ENCODE results near the gene SLC4A1AP. TPM values are rescaled to one million over a fixed set of nuclear protein-coding genes. Genes with fewer than 3 reads are reported as not detected.

Gene SLC4A1AP
- total and polyA plus RNA-seq, 2 of the 13 experiments (the other 11 are each of a cell fraction or from before 2014, with no cell fraction given), result 15.3 to 44.6 TPM

DNA sequence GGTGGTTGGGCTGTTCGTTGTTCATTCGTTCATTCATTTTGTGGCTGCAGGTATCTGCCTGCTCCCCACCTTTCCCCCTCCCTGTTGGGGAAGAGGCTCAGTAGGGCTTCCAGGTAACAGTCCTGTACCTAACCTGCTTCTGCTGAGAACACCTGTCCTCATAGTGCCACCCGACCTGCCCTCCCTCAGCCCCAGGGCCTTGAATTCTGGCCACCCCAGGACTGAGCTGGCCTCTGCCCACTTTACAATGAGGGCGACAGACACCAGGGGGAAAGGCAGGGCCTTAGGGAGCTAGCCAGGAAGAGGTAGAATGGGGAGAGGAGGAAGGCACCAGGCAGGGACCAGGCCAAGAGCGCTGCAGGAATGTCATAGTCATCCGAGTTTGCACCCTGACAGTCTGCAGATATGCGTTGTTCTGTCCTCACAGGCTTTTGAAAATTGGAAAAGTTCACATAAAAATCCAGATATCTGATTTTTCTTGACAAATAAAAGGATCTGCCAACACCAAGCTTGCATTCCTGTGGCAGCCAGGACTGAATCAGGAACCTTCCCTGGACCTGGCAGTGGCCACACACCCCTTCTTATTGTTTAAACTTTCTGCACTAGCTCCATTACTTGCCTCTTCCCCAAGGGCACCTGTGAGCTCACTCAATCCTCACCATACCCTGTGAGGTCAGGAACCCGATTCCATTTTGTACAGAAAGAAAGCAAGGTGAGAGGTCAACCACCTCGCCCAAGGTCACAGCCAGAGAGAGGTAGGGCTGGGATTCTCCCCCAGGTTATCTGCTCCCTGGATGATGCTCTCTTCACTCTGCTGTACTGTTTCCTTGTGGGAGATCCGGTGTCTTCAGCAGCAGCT lies 72.6 kb downstream of the SLC4A1AP start (continued):
- TF ChIP-seq, protein P1, sequence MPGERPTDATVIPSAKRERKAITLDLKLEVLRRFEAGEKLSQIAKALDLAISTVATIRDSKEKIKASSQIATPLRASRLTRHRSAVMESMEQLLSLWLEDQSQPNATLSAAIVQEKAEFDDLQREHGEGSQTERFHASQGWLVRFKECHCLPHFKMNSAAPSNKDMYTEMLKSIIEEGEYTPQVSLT (CRISPR knock-in tag; IDR thresholded peaks at IDR 0.05; ENCODE audit: borderline replicate concordance, low read depth), result no peak
- TF ChIP-seq, protein P2, sequence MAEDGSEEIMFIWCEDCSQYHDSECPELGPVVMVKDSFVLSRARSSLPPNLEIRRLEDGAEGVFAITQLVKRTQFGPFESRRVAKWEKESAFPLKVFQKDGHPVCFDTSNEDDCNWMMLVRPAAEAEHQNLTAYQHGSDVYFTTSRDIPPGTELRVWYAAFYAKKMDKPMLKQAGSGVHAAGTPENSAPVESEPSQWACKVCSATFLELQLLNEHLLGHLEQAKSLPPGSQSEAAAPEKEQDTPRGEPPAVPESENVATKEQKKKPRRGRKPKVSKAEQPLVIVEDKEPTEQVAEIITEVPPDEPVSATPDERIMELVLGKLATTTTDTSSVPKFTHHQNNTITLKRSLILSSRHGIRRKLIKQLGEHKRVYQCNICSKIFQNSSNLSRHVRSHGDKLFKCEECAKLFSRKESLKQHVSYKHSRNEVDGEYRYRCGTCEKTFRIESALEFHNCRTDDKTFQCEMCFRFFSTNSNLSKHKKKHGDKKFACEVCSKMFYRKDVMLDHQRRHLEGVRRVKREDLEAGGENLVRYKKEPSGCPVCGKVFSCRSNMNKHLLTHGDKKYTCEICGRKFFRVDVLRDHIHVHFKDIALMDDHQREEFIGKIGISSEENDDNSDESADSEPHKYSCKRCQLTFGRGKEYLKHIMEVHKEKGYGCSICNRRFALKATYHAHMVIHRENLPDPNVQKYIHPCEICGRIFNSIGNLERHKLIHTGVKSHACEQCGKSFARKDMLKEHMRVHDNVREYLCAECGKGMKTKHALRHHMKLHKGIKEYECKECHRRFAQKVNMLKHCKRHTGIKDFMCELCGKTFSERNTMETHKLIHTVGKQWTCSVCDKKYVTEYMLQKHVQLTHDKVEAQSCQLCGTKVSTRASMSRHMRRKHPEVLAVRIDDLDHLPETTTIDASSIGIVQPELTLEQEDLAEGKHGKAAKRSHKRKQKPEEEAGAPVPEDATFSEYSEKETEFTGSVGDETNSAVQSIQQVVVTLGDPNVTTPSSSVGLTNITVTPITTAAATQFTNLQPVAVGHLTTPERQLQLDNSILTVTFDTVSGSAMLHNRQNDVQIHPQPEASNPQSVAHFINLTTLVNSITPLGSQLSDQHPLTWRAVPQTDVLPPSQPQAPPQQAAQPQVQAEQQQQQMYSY (CRISPR knock-in tag; IDR thresholded peaks at IDR 0.05), result no peak
- peak; percentile 62 for TF ChIP-seq RXRB (CRISPR knock-in tag; IDR thresholded peaks at IDR 0.05; ENCODE audit: borderline replicate concordance)
- TF ChIP-seq, protein P3, sequence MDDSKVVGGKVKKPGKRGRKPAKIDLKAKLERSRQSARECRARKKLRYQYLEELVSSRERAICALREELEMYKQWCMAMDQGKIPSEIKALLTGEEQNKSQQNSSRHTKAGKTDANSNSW (CRISPR knock-in tag; IDR thresholded peaks at IDR 0.05; ENCODE audit: borderline replicate concordance), result no peak
- TF ChIP-seq FOXJ3 (CRISPR knock-in tag; IDR thresholded peaks at IDR 0.05; ENCODE audit: borderline replicate concordance), result no peak
- no peak for TF ChIP-seq ZNF160 (CRISPR knock-in tag; IDR thresholded peaks at IDR 0.05)
- TF ChIP-seq YEATS2 (CRISPR knock-in tag; IDR thresholded peaks at IDR 0.05; ENCODE audit: borderline replicate concordance), result no peak
- TF ChIP-seq ZNF562 (CRISPR knock-in tag; IDR thresholded peaks at IDR 0.05; ENCODE audit: borderline replicate concordance), result no peak
- no peak for TF ChIP-seq AGO1 (IDR thresholded peaks at IDR 0.05; ENCODE audit: low read depth, low read length, poor library complexity, severe bottlenecking)
- TF ChIP-seq ZMYM4 (CRISPR knock-in tag; IDR thresholded peaks at IDR 0.05), result 0 out of 2 replicates have a peak, but pooled peaks have one; percentile 10
- no peak for TF ChIP-seq WIZ (CRISPR knock-in tag; IDR thresholded peaks at IDR 0.05)
- TF ChIP-seq, protein P4, sequence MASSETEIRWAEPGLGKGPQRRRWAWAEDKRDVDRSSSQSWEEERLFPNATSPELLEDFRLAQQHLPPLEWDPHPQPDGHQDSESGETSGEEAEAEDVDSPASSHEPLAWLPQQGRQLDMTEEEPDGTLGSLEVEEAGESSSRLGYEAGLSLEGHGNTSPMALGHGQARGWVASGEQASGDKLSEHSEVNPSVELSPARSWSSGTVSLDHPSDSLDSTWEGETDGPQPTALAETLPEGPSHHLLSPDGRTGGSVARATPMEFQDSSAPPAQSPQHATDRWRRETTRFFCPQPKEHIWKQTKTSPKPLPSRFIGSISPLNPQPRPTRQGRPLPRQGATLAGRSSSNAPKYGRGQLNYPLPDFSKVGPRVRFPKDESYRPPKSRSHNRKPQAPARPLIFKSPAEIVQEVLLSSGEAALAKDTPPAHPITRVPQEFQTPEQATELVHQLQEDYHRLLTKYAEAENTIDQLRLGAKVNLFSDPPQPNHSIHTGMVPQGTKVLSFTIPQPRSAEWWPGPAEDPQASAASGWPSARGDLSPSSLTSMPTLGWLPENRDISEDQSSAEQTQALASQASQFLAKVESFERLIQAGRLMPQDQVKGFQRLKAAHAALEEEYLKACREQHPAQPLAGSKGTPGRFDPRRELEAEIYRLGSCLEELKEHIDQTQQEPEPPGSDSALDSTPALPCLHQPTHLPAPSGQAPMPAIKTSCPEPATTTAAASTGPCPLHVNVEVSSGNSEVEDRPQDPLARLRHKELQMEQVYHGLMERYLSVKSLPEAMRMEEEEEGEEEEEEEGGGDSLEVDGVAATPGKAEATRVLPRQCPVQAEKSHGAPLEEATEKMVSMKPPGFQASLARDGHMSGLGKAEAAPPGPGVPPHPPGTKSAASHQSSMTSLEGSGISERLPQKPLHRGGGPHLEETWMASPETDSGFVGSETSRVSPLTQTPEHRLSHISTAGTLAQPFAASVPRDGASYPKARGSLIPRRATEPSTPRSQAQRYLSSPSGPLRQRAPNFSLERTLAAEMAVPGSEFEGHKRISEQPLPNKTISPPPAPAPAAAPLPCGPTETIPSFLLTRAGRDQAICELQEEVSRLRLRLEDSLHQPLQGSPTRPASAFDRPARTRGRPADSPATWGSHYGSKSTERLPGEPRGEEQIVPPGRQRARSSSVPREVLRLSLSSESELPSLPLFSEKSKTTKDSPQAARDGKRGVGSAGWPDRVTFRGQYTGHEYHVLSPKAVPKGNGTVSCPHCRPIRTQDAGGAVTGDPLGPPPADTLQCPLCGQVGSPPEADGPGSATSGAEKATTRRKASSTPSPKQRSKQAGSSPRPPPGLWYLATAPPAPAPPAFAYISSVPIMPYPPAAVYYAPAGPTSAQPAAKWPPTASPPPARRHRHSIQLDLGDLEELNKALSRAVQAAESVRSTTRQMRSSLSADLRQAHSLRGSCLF (CRISPR knock-in tag; IDR thresholded peaks at IDR 0.05; ENCODE audit: borderline replicate concordance), result no peak
- TF ChIP-seq HNRNPK (IDR thresholded peaks at IDR 0.05; ENCODE audit: low read depth, low read length, poor library complexity, severe bottlenecking), result no peak

Data from HepG2 (cell line).